A549 (cell line): ENCODE data around the gene GRK5. TPM values are rescaled to one million over a fixed set of nuclear protein-coding genes. Genes with fewer than 3 reads are reported as not detected.

ENCODE experiments used
- ATAC-seq, 2 experiments: fragments of 200-7000 bp in 1 of 2; fragments of >200 bp in 1 of 2; cut with Nextera tagmentation in 1 of 2; cut with Tn5 transposase in 1 of 2; 3 replicates each; pipeline versions ENCODE4 v1.8.0 to v1.9.1; 2018 to 2020; ENCODE audit warnings: mild to moderate bottlenecking in 1 of 2, moderate library complexity in 1 of 2
- CTCF ChIA-PET: fragments of 300-600 bp; sonication (Branson Sonifier 250); formaldehyde crosslinking; extraction: SDS; loops from one replicate; lab custom pipeline; 2021; ENCODE audit warnings: antibody characterized with exemption, inconsistent platforms; lab: Yijun Ruan, JAX
- POLR2A ChIA-PET: fragments of 350-600 bp; formaldehyde crosslinking; extraction: SDS; loops from one replicate; lab custom pipeline; 2021; ENCODE audit warnings: antibody characterized with exemption, inconsistent platforms; lab: Yijun Ruan, JAX
- DNase-seq, 2 experiments: peaks; one replicate each; pipeline versions ENCODE4 v3.0.0 to v3.0.0-alpha.2; 2011 to 2016; ENCODE audit warnings: low read depth in 1 of 2, low spot score in 1 of 2
- FAIRE-seq: peaks from 2 replicates; lab custom pipeline; 2011; peaks lifted over from hg19 to GRCh38; lab: Jason Lieb, UNC
- H3K27ac ChIP-seq, 2 experiments: fragments of >200 bp; sonication (Bioruptor Twin); formaldehyde crosslinking; 3 replicates each; pipeline ENCODE4 v1.5.1; 2016 to 2017
- H3K4me1 ChIP-seq: fragments of >200 bp; sonication (Bioruptor Twin); formaldehyde crosslinking; 3 replicates; pipeline ENCODE4 v1.6.1; 2016
- H3K4me2 ChIP-seq: fragments of >200 bp; sonication (Bioruptor Twin); formaldehyde crosslinking; 3 replicates; pipeline ENCODE4 v1.6.1; 2016
- H3K4me3 ChIP-seq: fragments of >200 bp; sonication (Bioruptor Twin); formaldehyde crosslinking; 3 replicates; pipeline ENCODE4 v1.5.1; 2016
- H3K9me3 ChIP-seq: fragments of >200 bp; sonication (Bioruptor Twin); formaldehyde crosslinking; 3 replicates; pipeline ENCODE4 v1.6.1; 2016
- CBX2 ChIP-seq: fragments of 200-600 bp; sonication (generic); IDR thresholded peaks from 2 replicates; pipeline ENCODE4 v1.6.1; 2016; ENCODE audit warnings: low read depth, mild to moderate bottlenecking, borderline replicate concordance
- E2F6 ChIP-seq: IDR thresholded peaks from 2 replicates; pipeline ENCODE4 v1.6.1; 2012; ENCODE audit warnings: low read depth, borderline replicate concordance
- EHMT2 ChIP-seq: fragments of 200-600 bp; sonication (generic); IDR thresholded peaks from 2 replicates; pipeline ENCODE4 v1.6.1; 2016; ENCODE audit warnings: antibody characterized with exemption, low read depth, mild to moderate bottlenecking, moderate library complexity
- EP300 ChIP-seq, 2 experiments: fragments of >200 bp; sonication (Bioruptor Twin); formaldehyde crosslinking; IDR thresholded peaks; 2 replicates in 1 of 2; 3 replicates in 1 of 2; pipeline ENCODE4 v1.6.1; 2016 to 2017
- FOSL2 ChIP-seq, 2 experiments: fragments of 450-650 bp in 1 of 2; fragments of >200 bp in 1 of 2; sonication (Bioruptor Twin) in 1 of 2; formaldehyde crosslinking; IDR thresholded peaks; 2 replicates each; pipeline versions ENCODE4 v1.5.0 to v1.6.1; 2016 to 2020; ENCODE audit warnings: mild to moderate bottlenecking in 1 of 2, moderate library complexity in 1 of 2
- KDM1A ChIP-seq: fragments of 200-600 bp; sonication (generic); IDR thresholded peaks from 2 replicates; pipeline ENCODE4 v1.6.1; 2016; ENCODE audit warnings: low read depth, mild to moderate bottlenecking
- MAFK ChIP-seq: fragments of 450-650 bp; IDR thresholded peaks from 2 replicates; pipeline ENCODE4 v1.6.1; 2014; ENCODE audit not compliant: partially characterized antibody
- MAX ChIP-seq: IDR thresholded peaks from 2 replicates; pipeline ENCODE4 v1.6.1; 2012
- MAZ ChIP-seq: fragments of 150-350 bp; IDR thresholded peaks from 2 replicates; pipeline ENCODE4 v1.6.1; 2014; ENCODE audit warnings: antibody characterized with exemption, low read depth, low read length, borderline replicate concordance
- NPAS2 ChIP-seq: fragments of 250-450 bp; sonication (Bioruptor Pico); IDR thresholded peaks from 2 replicates; pipeline ENCODE4 v1.8.0; 2022; ENCODE audit warnings: mild to moderate bottlenecking, moderate library complexity, borderline replicate concordance
- RAD21 ChIP-seq, 2 experiments: fragments of >200 bp in 1 of 2; sonication (Bioruptor Twin) in 1 of 2; formaldehyde crosslinking in 1 of 2; IDR thresholded peaks in 1 of 2; conservative IDR thresholded peaks in 1 of 2; 2 replicates in 1 of 2; 3 replicates in 1 of 2; pipeline ENCODE4 v1.6.1; 2012 to 2018; ENCODE audit warnings: inconsistent platforms in 1 of 2
- RARB ChIP-seq: fragments of 250-450 bp; sonication (Bioruptor Pico); IDR thresholded peaks from 2 replicates; pipeline ENCODE4 v1.8.0; 2021; ENCODE audit warnings: mild to moderate bottlenecking, moderate library complexity
- RCOR1 ChIP-seq: fragments of 150-350 bp; IDR thresholded peaks from 2 replicates; pipeline ENCODE4 v1.6.1; 2014; ENCODE audit warnings: antibody characterized with exemption, low read length, low read depth
- REST ChIP-seq: fragments of 200-600 bp; sonication (generic); IDR thresholded peaks from 2 replicates; pipeline ENCODE4 v1.6.1; 2016; ENCODE audit warnings: antibody characterized with exemption, mild to moderate bottlenecking, moderate library complexity
- RNF2 ChIP-seq: fragments of 200-600 bp; sonication (generic); IDR thresholded peaks from 2 replicates; pipeline ENCODE4 v1.6.1; 2016; ENCODE audit warnings: low read depth, mild to moderate bottlenecking, antibody characterized with exemption, moderate library complexity, borderline replicate concordance
- TFCP2L1 ChIP-seq: fragments of 250-450 bp; sonication (Bioruptor Pico); IDR thresholded peaks from 2 replicates; pipeline ENCODE4 v1.5.0; 2021; ENCODE audit warnings: mild to moderate bottlenecking
- ZFP36 ChIP-seq: fragments of 450-650 bp; IDR thresholded peaks from 2 replicates; pipeline ENCODE4 v1.6.1; 2014; ENCODE audit warnings: borderline replicate concordance; ENCODE audit not compliant: partially characterized antibody
- ZSCAN20 ChIP-seq: fragments of 250-450 bp; sonication (Bioruptor Pico); IDR thresholded peaks from 2 replicates; pipeline ENCODE4 v1.8.0; 2022; ENCODE audit warnings: mild to moderate bottlenecking, moderate library complexity
- WGBS: methylation state at CpG from one replicate; pipeline ENCODE4 v1.1.6; 2017; ENCODE audit errors: missing lambda C conversion rate; 5-methylcytosine and 5-hydroxymethylcytosine counted together
- polyA plus RNA-seq, 4 experiments: library from polyadenylated mRNA; depleted of rRNA in 3 of 4; stranded (reverse); fragments of >200 nt; fragmentation: RNase III in 1 of 4; extraction: RNeasy Plus Mini Kit Qiagen cat#74134 plus additional on column Dnase treatment in 1 of 4; gene quantifications; 2 replicates in 3 of 4; 3 replicates in 1 of 4; pipeline ENCODE4 v1.2.3, GENCODE V29; 2011 to 2017

Gene GRK5
- polyA plus RNA-seq, 2 of the 4 experiments (the other 2 are of a cell fraction) = 5.0 to 7.9 TPM

GRCh38 chr10:119401671-119402395 lies 194.5 kb downstream of the GRK5 start:
- H3K4me1 ChIP-seq = peaks cover 15% of the 10 kb centered on the region
- CTCF ChIA-PET = interaction anchor here (0.6 to 3.4 kb wide), 14 partner anchors 9 to 411 kb away, joined by 3 to 16 read pairs (median 4); partner anchors contain the start of gene GRK5
- peak; percentile 77 to 89 for DNase-seq
- H3K4me3 ChIP-seq = no peak overlapping the region
- peak overlapping the region; percentile 26; the same call in 2 of the 3 replicates for H3K4me2 ChIP-seq
- no peak for FAIRE-seq
- WGBS = 42% methylated on average over 14 of the region's 14 CpGs
- peak; percentile 85 to 89 for ATAC-seq
- H3K27ac ChIP-seq = peak overlapping the region; percentile 23 to 76; a peak in 4 of 6 replicates
- POLR2A ChIA-PET = interaction anchor here (1.8 kb wide), 1 partner anchor 195 kb away, joined by 9 read pairs; the partner anchor contains the start of gene GRK5
- no peaks in the 10 kb centered on the region for H3K9me3 ChIP-seq
- TF ChIP-seq MAFK (peak; percentile 33), TFCP2L1 (CRISPR knock-in tag) (no peak), FOSL2 (IDR thresholded peaks at IDR 0.05) (no peak), FOSL2 (CRISPR knock-in tag; IDR thresholded peaks at IDR 0.05) (peak; percentile 34; the same call in 1 of the 2 replicates)

- no peak overlapping the region for H3K4me3 ChIP-seq
- TF ChIP-seq RCOR1 (no peak), REST (no peak), CBX2 (no peak), MAFK (no peak), RNF2 (no peak), ZSCAN20 (CRISPR knock-in tag) (no peak), NPAS2 (no peak), RAD21 (conservative IDR thresholded peaks at IDR 0.05 in 1 of 2, IDR thresholded peaks at IDR 0.05 in 1 of 2) (no peak), KDM1A (no peak), ZFP36 (no peak), MAX (no peak), E2F6 (no peak), MAZ (no peak), EHMT2 (no peak), EP300 (IDR thresholded peaks at IDR 0.05) (no peak), RARB (CRISPR knock-in tag) (no peak)
- TF ChIP-seq, all 56 proteins: peak for 0
- FAIRE-seq (no peak), ATAC-seq (no peak), DNase-seq (no peak)
- Histone ChIP-seq H3K4me2 (no peak overlapping the region), H3K27ac (no peak overlapping the region), H3K4me1 (peaks cover 15% of the 10 kb centered on the region), H3K9me3 (no peaks in the 10 kb centered on the region)
- 97% methylated on average over 1 of the region's 1 CpG for WGBS
- ChIA-PET POLR2A (no interaction called here), CTCF (no interaction called here)
These were observed 196.6 kb downstream of the GRK5 start for GRCh38 chr10:119403921-119404320.
